ENCODE results near the gene RPL19. TPM values are rescaled to one million over a fixed set of nuclear protein-coding genes. Genes with fewer than 3 reads are reported as not detected.

Gene RPL19
- total and polyA plus RNA-seq, 4 donors, result 1,387 to 4,055 (median 1,971) TPM

DNA sequence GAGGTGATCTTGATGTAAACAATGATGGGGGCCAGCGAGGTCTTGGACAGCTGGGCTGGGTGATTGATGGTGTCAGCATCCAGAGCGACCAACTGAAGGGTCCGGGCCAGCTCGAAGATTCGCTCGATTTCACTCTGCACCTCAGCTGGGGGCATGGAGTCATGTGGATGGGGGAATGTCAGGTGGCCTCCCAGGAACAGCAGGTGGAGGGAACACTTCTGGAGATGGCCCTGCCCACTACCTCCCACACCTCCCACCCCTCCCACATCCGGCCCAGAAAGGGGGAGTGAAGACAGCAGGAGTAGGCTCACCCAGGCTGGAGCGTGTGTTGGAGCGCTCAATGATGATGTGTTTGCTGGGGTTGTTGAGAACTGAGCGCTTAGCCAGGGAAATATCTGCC is 16.4 kb upstream of the RPL19 start:
- 89 to 94% methylated on average over 10 of the region's 10 CpGs for WGBS, 2 donors
- no peak overlapping the region for H3K4me3 ChIP-seq
- H3K4me1 ChIP-seq (ENCODE audit: control insufficient read depth in 5 of 5, insufficient read depth in 5 of 5, low read length in 5 of 5), result no peaks in the 10 kb centered on the region
- H3K9me3 ChIP-seq (ENCODE audit: control insufficient read depth in 4 of 4, insufficient read depth in 3 of 4, low read length in 3 of 4), result no peaks in the 10 kb centered on the region
- TF ChIP-seq CTCF (IDR thresholded peaks at IDR 0.05; ENCODE audit: control extremely low read depth, extremely low read depth), result no peak
- H3K36me3 ChIP-seq (ENCODE audit: control insufficient read depth in 4 of 4, insufficient read depth in 4 of 4, low read length in 4 of 4), result peaks cover 0 to 48% (median 16%) of the 10 kb centered on the region in 4 donors
- no peaks in the 10 kb centered on the region for H3K27me3 ChIP-seq (ENCODE audit: control insufficient read depth in 3 of 3, insufficient read depth in 3 of 3, low read length in 2 of 3)
- DNase-seq (no peak), ATAC-seq (ENCODE audit: insufficient read depth, low FRiP score) (no peak)
- no peak overlapping the region for H3K9ac ChIP-seq (ENCODE audit: insufficient read depth in 1 of 2, low read length in 2 of 2)
- H3K27ac ChIP-seq (ENCODE audit: low read depth in 1 of 2, low read length in 1 of 2), result no peak overlapping the region

DNA sequence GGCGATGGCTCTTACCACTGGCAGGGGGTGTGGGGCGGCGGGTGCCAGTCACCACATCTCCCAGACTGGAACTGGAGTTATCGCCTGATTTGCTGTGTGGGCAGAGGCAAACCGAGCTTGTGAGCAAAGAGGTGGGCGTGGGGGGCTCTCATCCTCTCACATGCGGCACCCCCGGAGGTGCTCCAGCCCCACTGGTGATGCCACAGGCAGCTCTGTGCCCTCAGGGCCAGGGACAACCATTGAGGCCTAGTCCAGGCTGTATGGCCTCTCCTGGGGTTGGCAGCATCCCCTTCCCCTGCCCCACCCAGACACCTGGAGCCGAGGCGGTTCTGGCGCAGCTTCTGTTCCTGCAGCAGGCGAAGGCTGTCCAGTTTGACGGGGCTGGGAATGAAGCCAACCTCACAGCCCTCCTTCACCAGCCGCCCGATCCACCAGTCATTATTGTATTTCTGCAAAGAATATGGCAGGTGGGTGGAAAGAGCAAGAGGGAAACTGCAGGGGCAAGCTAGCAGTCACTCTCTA is 13.5 kb upstream of the RPL19 start:
- Histone ChIP-seq H3K27ac (ENCODE audit: low read depth in 1 of 2, low read length in 1 of 2) (no peak overlapping the region), H3K9me3 (ENCODE audit: control insufficient read depth in 4 of 4, insufficient read depth in 3 of 4, low read length in 3 of 4) (no peaks in the 10 kb centered on the region), H3K4me1 (ENCODE audit: control insufficient read depth in 5 of 5, insufficient read depth in 5 of 5, low read length in 5 of 5) (no peaks in the 10 kb centered on the region), H3K4me3 (no peak overlapping the region), H3K27me3 (ENCODE audit: control insufficient read depth in 3 of 3, insufficient read depth in 3 of 3, low read length in 2 of 3) (no peaks in the 10 kb centered on the region), H3K36me3 (ENCODE audit: control insufficient read depth in 4 of 4, insufficient read depth in 4 of 4, low read length in 4 of 4) (peaks cover 0 to 49% (median 18%) of the 10 kb centered on the region in 4 donors), H3K9ac (ENCODE audit: insufficient read depth in 1 of 2, low read length in 2 of 2) (no peak overlapping the region)
- 91 to 92% methylated on average over 15 of the region's 15 CpGs for WGBS, 2 donors
- TF ChIP-seq CTCF (IDR thresholded peaks at IDR 0.05; ENCODE audit: control extremely low read depth, extremely low read depth), result no peak
- no peak for DNase-seq
- ATAC-seq (ENCODE audit: insufficient read depth, low FRiP score), result no peak

- Histone ChIP-seq H3K9ac (ENCODE audit: insufficient read depth in 1 of 2, low read length in 2 of 2) (no peak overlapping the region), H3K4me3 (no peak overlapping the region), H3K36me3 (ENCODE audit: control insufficient read depth in 4 of 4, insufficient read depth in 4 of 4, low read length in 4 of 4) (peaks cover 0 to 56% (median 19%) of the 10 kb centered on the region in 4 donors), H3K4me1 (ENCODE audit: control insufficient read depth in 5 of 5, insufficient read depth in 5 of 5, low read length in 5 of 5) (no peaks in the 10 kb centered on the region), H3K27me3 (ENCODE audit: control insufficient read depth in 3 of 3, insufficient read depth in 3 of 3, low read length in 2 of 3) (no peaks in the 10 kb centered on the region), H3K9me3 (ENCODE audit: control insufficient read depth in 4 of 4, insufficient read depth in 3 of 4, low read length in 3 of 4) (no peaks in the 10 kb centered on the region), H3K27ac (ENCODE audit: low read depth in 1 of 2, low read length in 1 of 2) (no peak overlapping the region)
- 79 to 86% methylated on average over 9 of the region's 9 CpGs for WGBS, 2 donors
- DNase-seq, result no peak
- no peak for TF ChIP-seq CTCF (IDR thresholded peaks at IDR 0.05; ENCODE audit: control extremely low read depth, extremely low read depth)
- no peak for ATAC-seq (ENCODE audit: insufficient read depth, low FRiP score)
Measured at GRCh38 chr17:39187152-39187830, 12.8 kb upstream of the RPL19 start.

Data from lung (tissue), 12 donors.